SK-N-SH (cell line): ENCODE results near the gene CEP41. TPM values are rescaled to one million over a fixed set of nuclear protein-coding genes. Genes with fewer than 3 reads are reported as not detected.
A peak's percentile ranks its signal among the peaks of the same experiment; 100 is the strongest.

Source experiments
- CTCF ChIA-PET: fragments of 300-600, 350-600 bp; formaldehyde crosslinking; extraction: SDS; loops from one replicate; lab custom pipeline; 2021; lab: Yijun Ruan, JAX
- POLR2A ChIA-PET: fragments of 350-600 bp; sonication (Branson Sonifier 250); formaldehyde crosslinking; extraction: SDS; loops from one replicate; lab custom pipeline; 2020; ENCODE audit warnings: antibody characterized with exemption, inconsistent platforms; lab: Yijun Ruan, JAX
- DNase-seq: peaks from one replicate; pipeline ENCODE4 v3.0.0; 2012
- H2AFZ ChIP-seq: fragments of 200-600 bp; sonication (generic); 2 replicates; pipeline ENCODE4 v1.8.1; 2016; ENCODE audit warnings: antibody characterized with exemption, mild to moderate bottlenecking, low read depth
- H3F3A ChIP-seq: fragments of 200-600 bp; sonication (generic); replicated peaks from 2 replicates; pipeline ENCODE3; 2016; ENCODE audit warnings: antibody characterized with exemption, mild to moderate bottlenecking; ENCODE audit not compliant: insufficient read depth
- H3K27ac ChIP-seq, 2 experiments: fragments of 200-500 bp in 1 of 2; fragments of 200-600 bp in 1 of 2; sonication (Bioruptor generic) in 1 of 2; sonication (generic), shearing (Covaris generic) in 1 of 2; 2 replicates each; pipeline versions ENCODE4 v1.5.1 to v1.6.1; 2014 to 2016; ENCODE audit warnings: low read depth in 2 of 2, inconsistent platforms in 1 of 2, low read length in 1 of 2, mild to moderate bottlenecking in 1 of 2, mixed read lengths in 1 of 2
- H3K27me3 ChIP-seq: fragments of 200-600 bp; sonication (generic), shearing (Covaris generic); 2 replicates; pipeline ENCODE4 v1.6.1; 2016; ENCODE audit warnings: mixed run types; ENCODE audit not compliant: insufficient read depth
- H3K36me3 ChIP-seq, 2 experiments: fragments of 200-500 bp in 1 of 2; fragments of 200-600 bp in 1 of 2; sonication (Bioruptor generic) in 1 of 2; sonication (generic) in 1 of 2; replicated peaks in 1 of 2; 2 replicates each; pipeline versions ENCODE3 to v1.5.1; 2014 to 2016; ENCODE audit warnings: low read length in 1 of 2, mild to moderate bottlenecking in 1 of 2; ENCODE audit not compliant: insufficient read depth in 2 of 2, control insufficient read depth in 1 of 2
- H3K4me1 ChIP-seq, 2 experiments: fragments of 200-500 bp in 1 of 2; fragments of 200-600 bp in 1 of 2; sonication (Bioruptor generic) in 1 of 2; sonication (generic), shearing (Covaris generic) in 1 of 2; 2 replicates each; pipeline versions ENCODE4 v1.5.1 to v1.6.1; 2014 to 2016; ENCODE audit warnings: low read depth in 1 of 2, low read length in 1 of 2, mixed run types in 1 of 2; ENCODE audit not compliant: insufficient read depth in 2 of 2, control insufficient read depth in 1 of 2
- H3K4me2 ChIP-seq: fragments of 200-600 bp; sonication (generic), shearing (Covaris generic); 2 replicates; pipeline ENCODE4 v1.6.1; 2017; ENCODE audit warnings: mixed run types
- H3K4me3 ChIP-seq, 2 experiments: fragments of 200-500 bp in 1 of 2; fragments of 200-600 bp in 1 of 2; sonication (Bioruptor generic) in 1 of 2; sonication (generic), shearing (Covaris generic) in 1 of 2; 2 replicates each; pipeline versions ENCODE4 v1.5.1 to v1.8.1; 2014 to 2016; ENCODE audit warnings: low read depth in 2 of 2, inconsistent platforms in 1 of 2, low read length in 1 of 2, mild to moderate bottlenecking in 1 of 2, mixed read lengths in 1 of 2, moderate library complexity in 1 of 2
- H3K79me2 ChIP-seq: fragments of 200-600 bp; sonication (generic); 2 replicates; pipeline ENCODE4 v1.8.1; 2017; ENCODE audit warnings: mild to moderate bottlenecking; ENCODE audit not compliant: insufficient read depth
- H3K9ac ChIP-seq: fragments of 200-600 bp; sonication (generic); 2 replicates; pipeline ENCODE4 v1.6.1; 2017; ENCODE audit warnings: mixed run types
- H3K9me2 ChIP-seq: fragments of 200-600 bp; sonication (generic); 2 replicates; pipeline ENCODE4 v1.6.1; 2017; ENCODE audit warnings: mixed run types
- H3K9me3 ChIP-seq: fragments of 200-600 bp; sonication (generic); 2 replicates; pipeline ENCODE4 v1.6.1; 2017; ENCODE audit warnings: mixed run types, mild to moderate bottlenecking, moderate library complexity
- H4K20me1 ChIP-seq: fragments of 200-600 bp; sonication (generic); 2 replicates; pipeline ENCODE4 v1.6.1; 2017; ENCODE audit warnings: mild to moderate bottlenecking, mixed run types; ENCODE audit not compliant: insufficient read depth
- CHD2 ChIP-seq: fragments of 150-350 bp; IDR thresholded peaks from 2 replicates; pipeline ENCODE4 v1.6.1; 2018; ENCODE audit warnings: low read length; ENCODE audit not compliant: partially characterized antibody
- EP300 ChIP-seq, 2 experiments: IDR thresholded peaks; 2 replicates each; pipeline versions ENCODE4 v1.4.0 to v1.6.1; 2012; ENCODE audit warnings: borderline replicate concordance in 1 of 2, low read depth in 1 of 2, low read length in 1 of 2
- FOXJ3 ChIP-seq: sonication (generic); formaldehyde crosslinking; IDR thresholded peaks from 2 replicates; pipeline ENCODE4 v1.5.1; 2020; ENCODE audit warnings: mild to moderate bottlenecking, missing genetic modification reagents
- GATA2 ChIP-seq: sonication (generic); formaldehyde crosslinking; IDR thresholded peaks from 2 replicates; pipeline ENCODE4 v1.5.0; 2020; ENCODE audit warnings: mild to moderate bottlenecking, missing genetic modification reagents
- IRF3 ChIP-seq: fragments of 150-350 bp; IDR thresholded peaks from 2 replicates; pipeline ENCODE4 v1.6.1; 2016; ENCODE audit warnings: mild to moderate bottlenecking, low read depth, low read length
- POLR2AphosphoS5 ChIP-seq: IDR thresholded peaks from 2 replicates; pipeline ENCODE4 v1.6.1; 2012; ENCODE audit warnings: low read depth, low read length
- RAD21 ChIP-seq: IDR thresholded peaks from 2 replicates; pipeline ENCODE4 v1.6.1; 2012; ENCODE audit warnings: mild to moderate bottlenecking, low read length
- RCOR1 ChIP-seq: fragments of 150-350 bp; IDR thresholded peaks from 2 replicates; pipeline ENCODE4 v1.6.1; 2017; ENCODE audit warnings: antibody characterized with exemption, low read length
- REST ChIP-seq: IDR thresholded peaks from 2 replicates; pipeline ENCODE4 v1.6.1; 2012; ENCODE audit warnings: mild to moderate bottlenecking, low read depth, low read length, moderate library complexity
- SIN3A ChIP-seq: IDR thresholded peaks from 2 replicates; pipeline ENCODE4 v1.6.1; 2012; ENCODE audit warnings: low read depth, mild to moderate bottlenecking, low read length, moderate library complexity, borderline replicate concordance
- USF1 ChIP-seq: IDR thresholded peaks from 2 replicates; pipeline ENCODE4 v1.4.0; 2012; ENCODE audit warnings: low read depth, borderline replicate concordance
- WGBS: methylation state at CpG from one replicate; pipeline ENCODE4 v1.1.6; 2017; ENCODE audit warnings: low lambda C conversion rate; 5-methylcytosine and 5-hydroxymethylcytosine counted together
- polyA plus RNA-seq, 3 experiments: library from polyadenylated mRNA; depleted of rRNA; stranded (reverse); fragments of >200 nt; gene quantifications; 2 replicates each; pipeline ENCODE4 v1.2.3, GENCODE V29; 2012

Gene CEP41
- polyA plus RNA-seq, 1 of the 3 experiments (the other 2 are of a cell fraction): 20.9 TPM

GRCh38 chr7:130379921-130380860 lies 60.6 kb downstream of the CEP41 start, which contains the start of gene CPA1:
Gene CPA1 (plus strand): TSS chr7:130380494. CDS start chr7:130380521, 27 bp downstream.
- Histone ChIP-seq H2AFZ (peak within 1 kb of the TSS; percentile 37; the same call in 1 of the 2 replicates), H4K20me1 (no peaks in the 10 kb centered on the region), H3F3A (no peaks in the 10 kb centered on the region), H3K27ac (peak within 1 kb of the TSS in 1 of 2 experiments; percentile 84; a peak in 2 of 4 replicates), H3K4me2 (no peak within 1 kb of the TSS), H3K9me2 (no peaks in the 10 kb centered on the region), H3K79me2 (no peaks in the 10 kb centered on the region), H3K9me3 (no peaks in the 10 kb centered on the region), H3K9ac (no peak within 1 kb of the TSS), H3K27me3 (no peaks in the 10 kb centered on the region), H3K4me1 (peaks cover 0 to 20% of the 10 kb centered on the region in 2 experiments; a peak in 1 of 4 replicates), H3K36me3 (no peaks in the 10 kb centered on the region), H3K4me3 (no peak within 1 kb of the TSS)
- CTCF ChIA-PET: interaction anchor here (1.0 kb wide), 1 partner anchor 9 kb away, joined by 3 read pairs; no protein-coding TSS in a partner anchor
- 59% methylated on average over 17 of the region's 20 CpGs for WGBS
- POLR2A ChIA-PET: interaction anchor here (0.6 to 0.9 kb wide), 2 partner anchors 62 to 175 kb away, joined by 3 to 4 read pairs; partner anchors contain the start of gene TMEM209
- TF ChIP-seq RAD21 (peak; percentile 1; the same call in 1 of the 2 replicates), EP300 (IDR thresholded peaks at IDR 0.05; ENCODE audit: borderline replicate concordance in 1 of 2, low read depth in 1 of 2, low read length in 1 of 2) (peak in 1 of 2 experiments; percentile 41; a peak in 1 of 4 replicates), SIN3A (no peak), FOXJ3 (CRISPR knock-in tag) (no peak), RCOR1 (peak; percentile 64; the same call in 1 of the 2 replicates), GATA2 (CRISPR knock-in tag) (peak; percentile 70; the same call in 1 of the 2 replicates), CHD2 (peak; percentile 17)
- peak; percentile 83 for DNase-seq

GRCh38 chr7:130379532-130379920 lies 61.3 kb downstream of the CEP41 start:
- Histone ChIP-seq H3K9me2 (no peaks in the 10 kb centered on the region), H3K79me2 (no peaks in the 10 kb centered on the region), H3K4me1 (peaks cover 0 to 20% of the 10 kb centered on the region in 2 experiments; a peak in 1 of 4 replicates), H3F3A (no peaks in the 10 kb centered on the region), H3K4me3 (no peak overlapping the region), H3K9ac (no peak overlapping the region), H2AFZ (no peak overlapping the region; the same call in 1 of the 2 replicates), H3K4me2 (no peak overlapping the region), H3K9me3 (no peaks in the 10 kb centered on the region), H3K27ac (peak overlapping the region in 1 of 2 experiments; percentile 84; a peak in 2 of 4 replicates), H3K36me3 (no peaks in the 10 kb centered on the region), H3K27me3 (no peaks in the 10 kb centered on the region), H4K20me1 (no peaks in the 10 kb centered on the region)
- DNase-seq: peak; percentile 65
- TF ChIP-seq CHD2 (peak; percentile 28), RAD21 (no peak)
- ChIA-PET CTCF (interaction anchor here (1.0 kb wide), 1 partner anchor 9 kb away, joined by 3 read pairs; no protein-coding TSS in a partner anchor), POLR2A (interaction anchor here (0.6 to 0.9 kb wide), 2 partner anchors 62 to 175 kb away, joined by 3 to 4 read pairs; partner anchors contain the start of gene TMEM209)
- WGBS: 83% methylated on average over 6 of the region's 10 CpGs

- Histone ChIP-seq H3K79me2 (no peaks in the 10 kb centered on the region), H3K36me3 (no peaks in the 10 kb centered on the region), H2AFZ (no peak overlapping the region), H3F3A (no peaks in the 10 kb centered on the region), H3K27ac (peak overlapping the region in 1 of 2 experiments; percentile 84; a peak in 2 of 4 replicates), H4K20me1 (no peaks in the 10 kb centered on the region), H3K9me3 (no peaks in the 10 kb centered on the region), H3K4me1 (peaks cover 0 to 22% of the 10 kb centered on the region in 2 experiments; a peak in 1 of 4 replicates), H3K27me3 (no peaks in the 10 kb centered on the region), H3K4me2 (no peak overlapping the region), H3K4me3 (no peak overlapping the region), H3K9ac (no peak overlapping the region), H3K9me2 (no peaks in the 10 kb centered on the region)
- POLR2A ChIA-PET: no interaction called here
- CTCF ChIA-PET: interaction anchor here (1.0 to 1.1 kb wide), 2 partner anchors 8 to 101 kb away, joined by 3 read pairs; no protein-coding TSS in a partner anchor
- no peak for DNase-seq
- 85% methylated on average over 7 of the region's 7 CpGs for WGBS
- TF ChIP-seq IRF3: no peak
- TF ChIP-seq USF1: no peak
- TF ChIP-seq REST: no peak
- TF ChIP-seq POLR2AphosphoS5: no peak
- TF ChIP-seq RCOR1: no peak
Measured at GRCh38 chr7:130379019-130379418, 61.8 kb downstream of the CEP41 start.
